HepG2 (cell line): Measurements from ENCODE around the gene PRKCG. TPM values are rescaled to one million over a fixed set of nuclear protein-coding genes. Genes with fewer than 3 reads are reported as not detected.

Experiments
- BRCA1 ChIP-seq: sonication (generic); formaldehyde crosslinking; IDR thresholded peaks from 2 replicates; pipeline ENCODE4 v1.4.0; 2020; ENCODE audit warnings: missing genetic modification reagents
- GFI1 ChIP-seq: sonication (generic); formaldehyde crosslinking; IDR thresholded peaks from 2 replicates; pipeline ENCODE4 v1.5.0; 2020; ENCODE audit warnings: missing genetic modification reagents, mild to moderate bottlenecking, borderline replicate concordance
- HMGA1 ChIP-seq: sonication (generic); formaldehyde crosslinking; conservative IDR thresholded peaks from 2 replicates; pipeline ENCODE4 v1.4.0; 2020; ENCODE audit warnings: missing genetic modification reagents
- HOXD1 ChIP-seq: sonication (generic); formaldehyde crosslinking; IDR thresholded peaks from 2 replicates; pipeline ENCODE4 v1.5.0; 2020; ENCODE audit warnings: missing genetic modification reagents
- MXD4 ChIP-seq: IDR thresholded peaks from 2 replicates; pipeline ENCODE4 v1.6.1; 2016; ENCODE audit warnings: mild to moderate bottlenecking, missing biosample characterization, missing genetic modification reagents
- POGK ChIP-seq: sonication (generic); formaldehyde crosslinking; conservative IDR thresholded peaks from 2 replicates; pipeline ENCODE4 v1.8.0; 2022; ENCODE audit warnings: mild to moderate bottlenecking, moderate library complexity, missing genetic modification reagents
- SKI ChIP-seq: fragments of 450-650 bp; IDR thresholded peaks from one replicate; pipeline ENCODE4 v1.6.1; 2018; ENCODE audit warnings: mild to moderate bottlenecking; ENCODE audit not compliant: partially characterized antibody
- SMAD9 ChIP-seq: sonication (generic); formaldehyde crosslinking; IDR thresholded peaks from 2 replicates; pipeline ENCODE4 v1.5.1; 2020; ENCODE audit warnings: mild to moderate bottlenecking, missing genetic modification reagents
- TOE1 ChIP-seq: sonication (generic); formaldehyde crosslinking; IDR thresholded peaks from 2 replicates; pipeline ENCODE4 v1.4.0; 2020; ENCODE audit warnings: mild to moderate bottlenecking, missing genetic modification reagents
- XBP1 ChIP-seq: sonication (generic); formaldehyde crosslinking; IDR thresholded peaks from 2 replicates; pipeline ENCODE4 v1.5.0; 2020; ENCODE audit warnings: missing genetic modification reagents
- ZNF160 ChIP-seq: sonication (generic); formaldehyde crosslinking; IDR thresholded peaks from 2 replicates; pipeline ENCODE4 v1.8.0; 2022; ENCODE audit warnings: mild to moderate bottlenecking, inconsistent platforms, missing genetic modification reagents
- ZNF367 ChIP-seq: sonication (generic); formaldehyde crosslinking; IDR thresholded peaks from 2 replicates; pipeline ENCODE4 v1.4.0; 2020; ENCODE audit warnings: missing genetic modification reagents, borderline replicate concordance
- ZNF644 ChIP-seq: IDR thresholded peaks from 2 replicates; pipeline ENCODE4 v1.6.1; 2016; ENCODE audit warnings: low read depth
- ZNF687 ChIP-seq: sonication (generic); formaldehyde crosslinking; IDR thresholded peaks from 2 replicates; pipeline ENCODE4 v1.5.1; 2020; ENCODE audit warnings: mild to moderate bottlenecking, missing genetic modification reagents, moderate library complexity
- ZNF792 ChIP-seq: IDR thresholded peaks from 2 replicates; pipeline ENCODE4 v1.6.1; 2016
- ZNF891 ChIP-seq: sonication (generic); formaldehyde crosslinking; IDR thresholded peaks from 2 replicates; pipeline ENCODE4 v1.5.0; 2020; ENCODE audit warnings: mild to moderate bottlenecking, missing genetic modification reagents
- ZSCAN9 ChIP-seq: IDR thresholded peaks from 2 replicates; pipeline ENCODE4 v1.6.1; 2016; ENCODE audit warnings: borderline replicate concordance
- polyA plus RNA-seq, 8 experiments: library from polyadenylated mRNA; depleted of rRNA in 3 of 8; stranded (reverse) in 7 of 8; unstranded in 1 of 8; fragments of >200 nt; fragmentation: Illumina TruSeq in 4 of 8; extraction: Trizol in 4 of 8; gene quantifications; 2 replicates each; pipeline versions ENCODE4 v1.2.1 to v1.2.3, GENCODE V29; 2011 to 2016; ENCODE audit warnings: low read depth in 4 of 8, missing spikeins in 1 of 8, mixed read lengths in 1 of 8; ENCODE audit not compliant: insufficient read depth in 1 of 8
- total RNA-seq, 5 experiments: library from RNA; depleted of rRNA; stranded (reverse); fragments of >200 nt; fragmentation: Illumina TruSeq; extraction: Trizol; gene quantifications; 2 replicates each; pipeline ENCODE4 v1.2.3, GENCODE V29; 2016; ENCODE audit warnings: low read depth in 1 of 5
- TF ChIP-seq, protein P1 (sequence below): sonication (generic); formaldehyde crosslinking; IDR thresholded peaks from 2 replicates; pipeline ENCODE4 v1.5.0; 2020; ENCODE audit warnings: mild to moderate bottlenecking, missing genetic modification reagents
- TF ChIP-seq, protein P2 (sequence below): sonication (generic); formaldehyde crosslinking; IDR thresholded peaks from 2 replicates; pipeline ENCODE4 v1.8.1; 2023; ENCODE audit warnings: mild to moderate bottlenecking, missing genetic modification reagents, borderline replicate concordance
- TF ChIP-seq, protein P3 (sequence below): sonication (generic); formaldehyde crosslinking; IDR thresholded peaks from 2 replicates; pipeline ENCODE4 v1.4.0; 2020; ENCODE audit warnings: missing genetic modification reagents, borderline replicate concordance

PRKCG gene
- total and polyA plus RNA-seq, 2 of the 13 experiments (the other 11 are each of a cell fraction or from before 2014, with no cell fraction given): 0.02 to 0.03 TPM

DNA sequence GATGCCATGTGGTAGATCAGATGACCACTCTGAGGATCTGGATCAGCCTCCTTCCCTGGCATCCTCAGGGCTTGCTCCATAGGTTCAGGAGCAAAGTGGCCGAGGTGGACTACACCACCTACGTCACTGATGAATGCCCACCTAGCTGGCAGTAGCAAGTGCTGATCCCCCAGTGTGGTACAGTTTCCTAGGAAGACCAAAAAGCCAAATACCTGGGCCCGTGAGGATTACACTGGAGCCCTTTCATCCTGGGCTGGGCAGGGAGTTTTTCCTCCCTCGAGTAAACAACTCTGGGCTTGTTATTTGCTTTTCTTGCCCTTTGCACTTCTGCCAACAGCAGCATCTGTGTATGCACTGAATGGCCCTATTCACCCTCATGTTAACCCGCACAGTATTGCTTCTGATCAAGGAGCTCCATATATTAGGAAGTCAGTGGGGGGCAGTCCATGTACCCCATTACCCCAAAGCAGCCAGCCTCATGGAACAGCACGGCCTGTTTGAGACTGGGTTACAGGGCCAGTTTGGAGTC is 17.6 kb upstream of the PRKCG start (continued):
- TF ChIP-seq ZNF160: no peak
- TF ChIP-seq ZNF687: peak; percentile 41; the same call in 1 of the 2 replicates
- TF ChIP-seq SMAD9 (CRISPR knock-in tag): no peak
- no peak for TF ChIP-seq XBP1 (CRISPR knock-in tag)
- TF ChIP-seq ZNF644 (CRISPR knock-in tag): peak; percentile 68
- TF ChIP-seq HMGA1 (CRISPR knock-in tag): no peak
- TF ChIP-seq, protein P1, sequence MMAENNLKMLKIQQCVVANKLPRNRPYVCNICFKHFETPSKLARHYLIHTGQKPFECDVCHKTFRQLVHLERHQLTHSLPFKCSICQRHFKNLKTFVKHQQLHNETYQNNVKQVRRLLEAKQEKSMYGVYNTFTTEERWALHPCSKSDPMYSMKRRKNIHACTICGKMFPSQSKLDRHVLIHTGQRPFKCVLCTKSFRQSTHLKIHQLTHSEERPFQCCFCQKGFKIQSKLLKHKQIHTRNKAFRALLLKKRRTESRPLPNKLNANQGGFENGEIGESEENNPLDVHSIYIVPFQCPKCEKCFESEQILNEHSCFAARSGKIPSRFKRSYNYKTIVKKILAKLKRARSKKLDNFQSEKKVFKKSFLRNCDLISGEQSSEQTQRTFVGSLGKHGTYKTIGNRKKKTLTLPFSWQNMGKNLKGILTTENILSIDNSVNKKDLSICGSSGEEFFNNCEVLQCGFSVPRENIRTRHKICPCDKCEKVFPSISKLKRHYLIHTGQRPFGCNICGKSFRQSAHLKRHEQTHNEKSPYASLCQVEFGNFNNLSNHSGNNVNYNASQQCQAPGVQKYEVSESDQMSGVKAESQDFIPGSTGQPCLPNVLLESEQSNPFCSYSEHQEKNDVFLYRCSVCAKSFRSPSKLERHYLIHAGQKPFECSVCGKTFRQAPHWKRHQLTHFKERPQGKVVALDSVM: peak; percentile 55; the same call in 1 of the 2 replicates
- TF ChIP-seq ZNF891: no peak; the same call in 1 of the 2 replicates
- 0 out of 2 replicates have a peak, but pooled peaks have one; percentile 32 for TF ChIP-seq MXD4 (CRISPR knock-in tag)
- no peak for TF ChIP-seq HOXD1 (CRISPR knock-in tag)
- peak; percentile 59 for TF ChIP-seq SKI
- TF ChIP-seq ZNF367 (CRISPR knock-in tag): no peak
- TF ChIP-seq BRCA1 (CRISPR knock-in tag): no peak
- TF ChIP-seq, protein P2, sequence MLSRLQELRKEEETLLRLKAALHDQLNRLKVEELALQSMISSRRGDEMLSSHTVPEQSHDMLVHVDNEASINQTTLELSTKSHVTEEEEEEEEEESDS (CRISPR knock-in tag): 0 out of 2 replicates have a peak, but pooled peaks have one; percentile 41
- TF ChIP-seq, protein P3, sequence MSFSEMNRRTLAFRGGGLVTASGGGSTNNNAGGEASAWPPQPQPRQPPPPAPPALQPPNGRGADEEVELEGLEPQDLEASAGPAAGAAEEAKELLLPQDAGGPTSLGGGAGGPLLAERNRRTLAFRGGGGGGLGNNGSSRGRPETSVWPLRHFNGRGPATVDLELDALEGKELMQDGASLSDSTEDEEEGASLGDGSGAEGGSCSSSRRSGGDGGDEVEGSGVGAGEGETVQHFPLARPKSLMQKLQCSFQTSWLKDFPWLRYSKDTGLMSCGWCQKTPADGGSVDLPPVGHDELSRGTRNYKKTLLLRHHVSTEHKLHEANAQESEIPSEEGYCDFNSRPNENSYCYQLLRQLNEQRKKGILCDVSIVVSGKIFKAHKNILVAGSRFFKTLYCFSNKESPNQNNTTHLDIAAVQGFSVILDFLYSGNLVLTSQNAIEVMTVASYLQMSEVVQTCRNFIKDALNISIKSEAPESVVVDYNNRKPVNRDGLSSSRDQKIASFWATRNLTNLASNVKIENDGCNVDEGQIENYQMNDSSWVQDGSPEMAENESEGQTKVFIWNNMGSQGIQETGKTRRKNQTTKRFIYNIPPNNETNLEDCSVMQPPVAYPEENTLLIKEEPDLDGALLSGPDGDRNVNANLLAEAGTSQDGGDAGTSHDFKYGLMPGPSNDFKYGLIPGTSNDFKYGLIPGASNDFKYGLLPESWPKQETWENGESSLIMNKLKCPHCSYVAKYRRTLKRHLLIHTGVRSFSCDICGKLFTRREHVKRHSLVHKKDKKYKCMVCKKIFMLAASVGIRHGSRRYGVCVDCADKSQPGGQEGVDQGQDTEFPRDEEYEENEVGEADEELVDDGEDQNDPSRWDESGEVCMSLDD (CRISPR knock-in tag): peak; percentile 100
- peak; percentile 93; the same call in 1 of the 2 replicates for TF ChIP-seq ZNF792
- peak; percentile 63; the same call in 1 of the 2 replicates for TF ChIP-seq GFI1 (CRISPR knock-in tag)
- TF ChIP-seq TOE1 (CRISPR knock-in tag): peak; percentile 76; the same call in 1 of the 2 replicates
- peak; percentile 83 for TF ChIP-seq POGK (CRISPR knock-in tag)
- TF ChIP-seq ZSCAN9 (CRISPR knock-in tag): peak; percentile 90
